Right forelimb (tissue), 1 donor: ENCODE data around the gene RALGAPA1.
"Not testable (repeated sequence)": the region's sequence is repeated elsewhere in the genome, so short reads cannot be mapped to it uniquely, and the experiment has no call there.

Source experiments
- DNase-seq: peaks from one replicate; pipeline ENCODE4 v3.0.0-alpha.2; 2018

RALGAPA1 gene

GRCh38 chr14:35808638-35809563, at the start of gene RALGAPA1:
Gene RALGAPA1 (minus strand): TSS chr14:35809295. CDS start chr14:35808835, 460 bp downstream.
- peak; percentile 94 for DNase-seq

- no peak for DNase-seq
These were observed 49.6 kb upstream of the RALGAPA1 start for GRCh38 chr14:35858521-35859209.

- no peak for DNase-seq
These were observed 46.9 kb upstream of the RALGAPA1 start for GRCh38 chr14:35855876-35856481.

GRCh38 chr14:35854696-35855270, 45.7 kb upstream of the RALGAPA1 start:
- DNase-seq, result no peak

GRCh38 chr14:35853225-35853624, 44.1 kb upstream of the RALGAPA1 start:
- no peak for DNase-seq

- no peak for DNase-seq
These were observed 42.7 kb upstream of the RALGAPA1 start for GRCh38 chr14:35851823-35852222.

- no peak for DNase-seq
These were observed 40.0 kb upstream of the RALGAPA1 start for GRCh38 chr14:35849122-35849521.

- no peak for DNase-seq
These were observed 38.5 kb upstream of the RALGAPA1 start for GRCh38 chr14:35847636-35848035.

GRCh38 chr14:35844494-35844893, 35.4 kb upstream of the RALGAPA1 start:
- no peak for DNase-seq

- DNase-seq, result not testable (repeated sequence)
These were observed 33.1 kb upstream of the RALGAPA1 start for GRCh38 chr14:35842245-35842644.

GRCh38 chr14:35841704-35842103, 32.6 kb upstream of the RALGAPA1 start:
- not testable (repeated sequence) for DNase-seq

GRCh38 chr14:35835208-35835982, 26.3 kb upstream of the RALGAPA1 start:
- DNase-seq, result no peak

- no peak for DNase-seq
These were observed 20.4 kb upstream of the RALGAPA1 start for GRCh38 chr14:35829449-35829848.

- no peak for DNase-seq
These were observed 18.8 kb upstream of the RALGAPA1 start for GRCh38 chr14:35827678-35828472.

- DNase-seq, result no peak
These were observed 17.9 kb upstream of the RALGAPA1 start for GRCh38 chr14:35826952-35827416.

- DNase-seq, result peak; percentile 98
These were observed 17.3 kb upstream of the RALGAPA1 start, which contains the start of gene BRMS1L for GRCh38 chr14:35826218-35826951. Gene BRMS1L (plus strand): TSS chr14:35826338. CDS start chr14:35826517, 179 bp downstream.

GRCh38 chr14:35825968-35826217, 16.8 kb upstream of the RALGAPA1 start:
- no peak for DNase-seq

GRCh38 chr14:35824446-35825165, 15.5 kb upstream of the RALGAPA1 start:
- not testable (repeated sequence) for DNase-seq

GRCh38 chr14:35822501-35822900, 13.4 kb upstream of the RALGAPA1 start:
- no peak for DNase-seq
